HUES6 (cell line): Measurements from ENCODE around the gene C19orf85.

Experiments
- H3K27ac ChIP-seq: 2 replicates; pipeline ENCODE4 v1.7.0; 2013; ENCODE audit warnings: low read depth, mild to moderate bottlenecking, low read length, inconsistent platforms
- H3K27me3 ChIP-seq: 2 replicates; pipeline ENCODE4 v1.6.1; 2013; ENCODE audit warnings: low read length; ENCODE audit not compliant: control insufficient read depth, insufficient read depth
- H3K36me3 ChIP-seq: 2 replicates; pipeline ENCODE4 v1.6.1; 2013; ENCODE audit warnings: low read length; ENCODE audit not compliant: control insufficient read depth, insufficient read depth
- H3K4me1 ChIP-seq: 2 replicates; pipeline ENCODE4 v1.6.1; 2013; ENCODE audit warnings: low read length; ENCODE audit not compliant: control insufficient read depth, insufficient read depth
- H3K4me3 ChIP-seq: 2 replicates; pipeline ENCODE4 v1.5.1; 2013; ENCODE audit warnings: low read depth, low read length
- H3K9ac ChIP-seq: one replicate; pipeline ENCODE4 v1.6.1; 2013; ENCODE audit warnings: mild to moderate bottlenecking, low read length
- H3K9me3 ChIP-seq: 2 replicates; pipeline ENCODE4 v1.6.1; 2013; ENCODE audit warnings: low read depth, low read length; ENCODE audit not compliant: control insufficient read depth, insufficient read depth

The C19orf85 gene

GRCh38 chr19:55464662-55465054 is at the start of gene C19orf85:
C19orf85 (minus strand) TSS chr19:55464751; CDS start chr19:55464554, 197 bp downstream.
- H3K36me3 ChIP-seq = no peaks in the 10 kb centered on the region
- peak within 1 kb of the TSS; percentile 56; the same call in 1 of the 2 replicates for H3K27ac ChIP-seq
- H3K4me1 ChIP-seq = peaks cover 41% of the 10 kb centered on the region
- no peaks in the 10 kb centered on the region for H3K9me3 ChIP-seq
- H3K9ac ChIP-seq = peak within 1 kb of the TSS; percentile 43
- peak within 1 kb of the TSS; percentile 52 for H3K4me3 ChIP-seq
- peaks cover 62% of the 10 kb centered on the region for H3K27me3 ChIP-seq

- Histone ChIP-seq H3K27ac (no peak overlapping the region), H3K9ac (no peak overlapping the region), H3K4me1 (no peaks in the 10 kb centered on the region), H3K4me3 (no peak overlapping the region), H3K9me3 (peaks cover 4% of the 10 kb centered on the region; the same call in 1 of the 2 replicates), H3K36me3 (no peaks in the 10 kb centered on the region), H3K27me3 (peaks cover 12% of the 10 kb centered on the region)
Observed at GRCh38 chr19:55508120-55508519, 43.6 kb upstream of the C19orf85 start.

GRCh38 chr19:55504981-55505380 is 40.4 kb upstream of the C19orf85 start:
- H3K36me3 ChIP-seq = no peaks in the 10 kb centered on the region
- peaks cover 31% of the 10 kb centered on the region for H3K27me3 ChIP-seq
- H3K4me1 ChIP-seq = no peaks in the 10 kb centered on the region
- H3K9me3 ChIP-seq = peaks cover 6% of the 10 kb centered on the region; the same call in 1 of the 2 replicates
- no peak overlapping the region for H3K9ac ChIP-seq
- no peak overlapping the region for H3K27ac ChIP-seq
- no peak overlapping the region for H3K4me3 ChIP-seq

- H3K4me3 ChIP-seq = no peak overlapping the region
- peaks cover 31% of the 10 kb centered on the region for H3K27me3 ChIP-seq
Observed at GRCh38 chr19:55504252-55504603, 39.7 kb upstream of the C19orf85 start.

GRCh38 chr19:55503502-55504251 is 39.1 kb upstream of the C19orf85 start:
- Histone ChIP-seq H3K4me3 (peak overlapping the region; percentile 32), H3K9ac (no peak overlapping the region), H3K27ac (no peak overlapping the region), H3K9me3 (peaks cover 6% of the 10 kb centered on the region; the same call in 1 of the 2 replicates), H3K36me3 (no peaks in the 10 kb centered on the region), H3K4me1 (no peaks in the 10 kb centered on the region), H3K27me3 (peaks cover 31% of the 10 kb centered on the region)

More at GRCh38 chr19:55504252-55504603, 39.7 kb upstream of the C19orf85 start:
- Histone ChIP-seq H3K27ac (no peak overlapping the region), H3K36me3 (no peaks in the 10 kb centered on the region), H3K4me1 (no peaks in the 10 kb centered on the region), H3K9me3 (peaks cover 6% of the 10 kb centered on the region; the same call in 1 of the 2 replicates), H3K9ac (no peak overlapping the region)

GRCh38 chr19:55503157-55503501 is 38.6 kb upstream of the C19orf85 start:
- Histone ChIP-seq H3K36me3 (no peaks in the 10 kb centered on the region), H3K9me3 (peaks cover 6% of the 10 kb centered on the region; the same call in 1 of the 2 replicates), H3K4me1 (no peaks in the 10 kb centered on the region), H3K4me3 (no peak overlapping the region), H3K9ac (no peak overlapping the region), H3K27me3 (peaks cover 29% of the 10 kb centered on the region), H3K27ac (no peak overlapping the region)

GRCh38 chr19:55502197-55502952 is 37.8 kb upstream of the C19orf85 start:
- Histone ChIP-seq H3K9ac (no peak overlapping the region), H3K4me1 (peaks cover 3% of the 10 kb centered on the region; the same call in 1 of the 2 replicates), H3K4me3 (no peak overlapping the region), H3K27me3 (peaks cover 29% of the 10 kb centered on the region), H3K27ac (no peak overlapping the region), H3K36me3 (no peaks in the 10 kb centered on the region), H3K9me3 (peaks cover 6% of the 10 kb centered on the region; the same call in 1 of the 2 replicates)

GRCh38 chr19:55500368-55500952 is 35.9 kb upstream of the C19orf85 start:
- Histone ChIP-seq H3K27me3 (peaks cover 29% of the 10 kb centered on the region), H3K4me1 (peaks cover 21% of the 10 kb centered on the region), H3K4me3 (no peak overlapping the region), H3K27ac (no peak overlapping the region), H3K36me3 (no peaks in the 10 kb centered on the region), H3K9ac (no peak overlapping the region), H3K9me3 (peaks cover 6% of the 10 kb centered on the region; the same call in 1 of the 2 replicates)

GRCh38 chr19:55498246-55498840 is 33.8 kb upstream of the C19orf85 start:
- Histone ChIP-seq H3K4me3 (no peak overlapping the region), H3K9me3 (peaks cover 4% of the 10 kb centered on the region; the same call in 1 of the 2 replicates), H3K4me1 (peaks cover 37% of the 10 kb centered on the region), H3K27ac (no peak overlapping the region), H3K27me3 (peaks cover 21% of the 10 kb centered on the region), H3K9ac (no peak overlapping the region), H3K36me3 (no peaks in the 10 kb centered on the region)

GRCh38 chr19:55497763-55498162 is 33.2 kb upstream of the C19orf85 start:
- no peaks in the 10 kb centered on the region for H3K36me3 ChIP-seq
- H3K9ac ChIP-seq = no peak overlapping the region
- H3K4me3 ChIP-seq = no peak overlapping the region
- no peak overlapping the region for H3K27ac ChIP-seq
- H3K9me3 ChIP-seq = no peaks in the 10 kb centered on the region
- H3K27me3 ChIP-seq = peaks cover 16% of the 10 kb centered on the region; the same call in 1 of the 2 replicates
- H3K4me1 ChIP-seq = peaks cover 43% of the 10 kb centered on the region
